Prostate gland (tissue), 2 donors: ENCODE measurements around the gene HSD17B8. TPM values are rescaled to one million over a fixed set of nuclear protein-coding genes. Genes with fewer than 3 reads are reported as not detected.

Experiments
- DNase-seq: peaks from one replicate; pipeline ENCODE4 v3.0.0-alpha.2; 2019; ENCODE audit warnings: low spot score
- H3K27ac ChIP-seq, 2 donors: fragments of 200-600 bp; sonication (generic); 2 replicates each; pipeline ENCODE4 v1.5.1; 2017 to 2019
- H3K27me3 ChIP-seq: fragments of 200-600 bp; sonication (generic); replicated peaks from 2 replicates; pipeline ENCODE4 v1.5.1; 2019; ENCODE audit not compliant: insufficient read depth
- H3K36me3 ChIP-seq, 2 donors: fragments of 200-600 bp; sonication (generic); 1 replicate in 1 of 2; 2 replicates in 1 of 2; pipeline versions ENCODE4 v1.5.1 to v1.8.1; 2017 to 2019
- H3K4me1 ChIP-seq: fragments of 200-600 bp; sonication (generic); replicated peaks from 2 replicates; pipeline ENCODE4 v1.5.1; 2019
- H3K4me3 ChIP-seq, 2 donors: fragments of 200-600 bp; sonication (generic); 2 replicates each; pipeline ENCODE4 v1.5.1; 2017 to 2019
- H3K9me3 ChIP-seq: fragments of 200-600 bp; sonication (generic); 2 replicates; pipeline ENCODE4 v1.5.1; 2017
- CTCF ChIP-seq, 4 experiments: fragments of 200-600 bp in 2 of 4; fragments of 450-650 bp in 2 of 4; sonication (generic) in 2 of 4; IDR thresholded peaks; 1 replicate in 3 of 4; 2 replicates in 1 of 4; pipeline ENCODE4 v1.5.1; 2016 to 2019; ENCODE audit warnings: antibody characterized with exemption in 4 of 4, mild to moderate bottlenecking in 2 of 4, moderate library complexity in 2 of 4
- POLR2A ChIP-seq: fragments of 450-650 bp; IDR thresholded peaks from one replicate; pipeline ENCODE4 v1.6.1; 2016; ENCODE audit warnings: antibody characterized with exemption, mild to moderate bottlenecking
- POLR2AphosphoS5 ChIP-seq: sonication (generic); formaldehyde crosslinking; IDR thresholded peaks from one replicate; pipeline ENCODE4 v1.6.1; 2017; ENCODE audit warnings: antibody characterized with exemption
- WGBS: methylation state at CpG from one replicate; pipeline ENCODE4 v1.1.5; 2018; 5-methylcytosine and 5-hydroxymethylcytosine counted together
- intact Hi-C: fragments of 100-400 bp; cut with DNase I; formaldehyde crosslinking; loops from one replicate; pipeline ENCODE4 v1.14.2; 2022
- total RNA-seq, 2 donors: library from RNA; depleted of rRNA; stranded (reverse); fragments of >200 nt; gene quantifications; one replicate each; pipeline ENCODE4 v1.1.0, GENCODE V29; 2016

Gene HSD17B8
- total RNA-seq, 2 donors from 2014 or later, result 21.9 to 43.7 TPM

DNA sequence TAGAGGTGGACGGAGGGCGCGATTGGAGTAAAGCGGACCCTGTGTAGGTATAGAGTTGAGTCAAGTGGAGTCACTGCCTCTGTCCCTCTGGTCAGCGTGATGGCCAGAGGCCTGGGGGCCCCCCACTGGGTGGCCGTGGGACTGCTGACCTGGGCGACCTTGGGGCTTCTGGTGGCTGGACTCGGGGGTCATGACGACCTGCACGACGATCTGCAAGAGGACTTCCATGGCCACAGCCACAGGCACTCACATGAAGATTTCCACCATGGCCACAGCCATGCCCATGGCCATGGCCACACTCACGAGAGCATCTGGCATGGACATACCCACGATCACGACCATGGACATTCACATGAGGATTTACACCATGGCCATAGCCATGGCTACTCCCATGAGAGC lies 3.3 kb upstream of the HSD17B8 start:
- no peak for DNase-seq
- Histone ChIP-seq H3K4me1 (peaks cover 6% of the 10 kb centered on the region), H3K4me3 (peak overlapping the region; percentile 84), H3K9me3 (no peaks in the 10 kb centered on the region), H3K36me3 (peaks cover 0 to 6% of the 10 kb centered on the region in 2 donors), H3K27me3 (no peaks in the 10 kb centered on the region), H3K27ac (peak overlapping the region; percentile 96)
- intact Hi-C loops, result loop anchor here (2.0 kb wide), 1 partner anchor 48 kb away; no protein-coding TSS in a partner anchor
- TF ChIP-seq POLR2A (no peak), POLR2AphosphoS5 (no peak), CTCF (IDR thresholded peaks at IDR 0.05) (no peak)
- 3% methylated on average over 12 of the region's 14 CpGs for WGBS

- peak overlapping the region; percentile 84 for H3K4me3 ChIP-seq
- H3K36me3 ChIP-seq, result peaks cover 0 to 6% of the 10 kb centered on the region in 2 donors
- no peaks in the 10 kb centered on the region for H3K9me3 ChIP-seq
- TF ChIP-seq POLR2A (no peak), CTCF (IDR thresholded peaks at IDR 0.05) (no peak), POLR2AphosphoS5 (no peak)
- H3K4me1 ChIP-seq, result peaks cover 6% of the 10 kb centered on the region
- no peaks in the 10 kb centered on the region for H3K27me3 ChIP-seq
- WGBS, result 81% methylated on average over 6 of the region's 6 CpGs
- intact Hi-C loops, result loop anchor here (2.0 kb wide), 1 partner anchor 47 kb away; no protein-coding TSS in a partner anchor
- no peak for DNase-seq
- H3K27ac ChIP-seq, result peak overlapping the region; percentile 96
Observed at GRCh38 chr6:33201935-33202334, 2.5 kb upstream of the HSD17B8 start.

DNA sequence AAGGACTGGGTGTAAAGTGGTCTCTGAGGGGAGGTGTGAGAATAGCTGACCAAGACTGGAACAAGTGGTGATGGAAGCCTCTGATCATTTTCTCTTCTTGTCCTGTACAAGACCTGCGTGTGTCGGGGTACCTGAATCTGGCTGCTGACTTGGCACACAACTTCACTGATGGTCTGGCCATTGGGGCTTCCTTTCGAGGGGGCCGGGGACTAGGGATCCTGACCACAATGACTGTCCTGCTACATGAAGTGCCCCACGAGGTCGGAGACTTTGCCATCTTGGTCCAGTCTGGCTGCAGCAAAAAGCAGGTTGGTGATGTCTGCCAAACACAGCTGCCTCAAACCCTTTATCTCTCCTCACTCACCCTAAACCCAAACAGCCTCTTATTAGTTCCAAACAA lies 1.7 kb upstream of the HSD17B8 start:
- DNase-seq, result no peak
- no peaks in the 10 kb centered on the region for H3K9me3 ChIP-seq
- H3K27ac ChIP-seq, result no peak overlapping the region
- H3K4me1 ChIP-seq, result peaks cover 6% of the 10 kb centered on the region
- peaks cover 0 to 6% of the 10 kb centered on the region in 2 donors for H3K36me3 ChIP-seq
- 86% methylated on average over 6 of the region's 6 CpGs for WGBS
- intact Hi-C loops, result no loop called here
- no peak overlapping the region for H3K4me3 ChIP-seq
- TF ChIP-seq POLR2A (no peak), CTCF (IDR thresholded peaks at IDR 0.05) (no peak), POLR2AphosphoS5 (no peak)
- H3K27me3 ChIP-seq, result no peaks in the 10 kb centered on the region

DNA sequence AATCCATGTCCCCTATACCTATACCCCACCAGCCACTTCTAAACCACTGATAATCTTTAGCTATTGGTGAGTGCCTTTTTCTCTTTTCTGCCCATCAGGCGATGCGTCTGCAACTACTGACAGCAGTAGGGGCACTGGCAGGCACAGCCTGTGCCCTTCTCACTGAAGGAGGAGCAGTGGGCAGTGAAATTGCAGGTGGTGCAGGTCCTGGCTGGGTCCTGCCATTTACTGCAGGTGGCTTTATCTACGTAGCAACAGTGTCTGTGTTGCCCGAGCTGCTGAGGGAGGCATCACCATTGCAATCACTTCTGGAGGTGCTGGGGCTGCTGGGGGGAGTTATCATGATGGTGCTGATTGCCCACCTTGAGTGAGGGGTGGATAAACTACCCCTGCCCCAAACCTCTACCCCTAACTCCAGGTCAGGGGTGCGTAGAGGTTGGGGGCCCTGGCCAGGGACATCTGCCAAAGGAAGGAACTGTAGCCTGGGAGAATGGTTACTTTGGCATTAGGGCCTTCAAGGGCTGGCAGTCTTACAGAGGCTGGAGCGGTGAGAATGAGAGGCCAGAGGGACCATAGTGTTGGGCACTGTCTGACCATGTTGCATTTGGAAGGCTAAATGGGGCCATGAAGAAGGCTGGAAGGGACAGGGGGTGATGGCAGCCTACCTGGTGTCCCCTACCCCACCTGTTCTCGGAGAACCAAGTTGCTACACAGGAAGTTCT lies 851 bp upstream of the HSD17B8 start:
- WGBS, result 89% methylated on average over 7 of the region's 7 CpGs
- Histone ChIP-seq H3K9me3 (no peaks in the 10 kb centered on the region), H3K4me1 (peaks cover 6% of the 10 kb centered on the region), H3K27ac (no peak overlapping the region), H3K27me3 (no peaks in the 10 kb centered on the region), H3K4me3 (no peak overlapping the region), H3K36me3 (peaks cover 0 to 6% of the 10 kb centered on the region in 2 donors)
- intact Hi-C loops, result no loop called here
- DNase-seq, result no peak
- TF ChIP-seq CTCF (IDR thresholded peaks at IDR 0.05) (no peak), POLR2A (no peak), POLR2AphosphoS5 (no peak)

GRCh38 chr6:33204165-33204414 lies 365 bp upstream of the HSD17B8 start:
- Histone ChIP-seq H3K27ac (peak overlapping the region in 1 of 2 donors; percentile 58), H3K27me3 (no peaks in the 10 kb centered on the region), H3K36me3 (peaks cover 0 to 6% of the 10 kb centered on the region in 2 donors), H3K4me3 (peak overlapping the region in 1 of 2 donors; percentile 63), H3K4me1 (peaks cover 6% of the 10 kb centered on the region), H3K9me3 (no peaks in the 10 kb centered on the region)
- TF ChIP-seq POLR2AphosphoS5, result no peak
- no peak for TF ChIP-seq CTCF (IDR thresholded peaks at IDR 0.05)
- no peak for TF ChIP-seq POLR2A
- no peak for DNase-seq
- intact Hi-C loops, result no loop called here
- WGBS, result 4% methylated on average over 4 of the region's 4 CpGs
